Loucy (cell line): ENCODE measurements around the gene CHL1.

ENCODE experiments used
- CTCF ChIP-seq: fragments of 200-600 bp; sonication (generic); conservative IDR thresholded peaks from 2 replicates; pipeline ENCODE4 v1.5.1; 2014; ENCODE audit warnings: mild to moderate bottlenecking, antibody characterized with exemption, low read length
- EZH2phosphoT487 ChIP-seq: fragments of 200-600 bp; IDR thresholded peaks from 2 replicates; pipeline ENCODE4 v1.6.1; 2018; ENCODE audit warnings: antibody characterized with exemption, mild to moderate bottlenecking, moderate library complexity, borderline replicate concordance

GRCh38 chr3:280681-281080, 84.1 kb downstream of the CHL1 start:
- TF ChIP-seq CTCF (no peak), EZH2phosphoT487 (no peak)
